K562 (cell line): ENCODE results near the gene PI4K2B. TPM values are rescaled to one million over a fixed set of nuclear protein-coding genes. Genes with fewer than 3 reads are reported as not detected.

Experiments
- ATAC-seq: fragments of 200-7000 bp; cut with Tn5 transposase; 3 replicates; pipeline ENCODE4 v1.9.1; 2020; ENCODE audit warnings: moderate library complexity
- BruUV-seq: library from RNA; stranded (reverse); fragments of 400-500 nt; replicated peaks from 2 replicates; lab custom pipeline; 2021; lab: Mats Ljungman, UMichigan
- CTCF ChIA-PET: fragments of 300-600 bp; formaldehyde crosslinking; extraction: SDS; loops from one replicate; lab custom pipeline; 2021; ENCODE audit warnings: low intra/inter-chr PET ratio; lab: Yijun Ruan, JAX
- POLR2A ChIA-PET: fragments of 300-600, 350-650 bp; sonication (Branson Sonifier 250); formaldehyde crosslinking; extraction: SDS; loops from one replicate; lab custom pipeline; 2021; ENCODE audit warnings: antibody characterized with exemption, inconsistent platforms; lab: Yijun Ruan, JAX
- DNase-seq, 4 experiments: peaks; one replicate each; pipeline versions ENCODE4 v3.0.0 to v3.0.0-alpha.2; 2011 to 2018; ENCODE audit warnings: low spot score in 3 of 4, mixed read lengths in 3 of 4; ENCODE audit errors: extremely low read depth in 1 of 4
- FAIRE-seq: peaks from 2 replicates; lab custom pipeline; 2011; peaks lifted over from hg19 to GRCh38; lab: Jason Lieb, UNC
- H2AFZ ChIP-seq: 2 replicates; pipeline ENCODE4 v1.6.0; 2011; ENCODE audit warnings: low read depth, low read length, control low read depth, inconsistent platforms
- H3K27ac ChIP-seq: fragments of 200-600 bp; 3 replicates; pipeline ENCODE4 v1.8.0; 2011; ENCODE audit warnings: low read depth, mild to moderate bottlenecking, control low read depth, inconsistent platforms, low read length, moderate library complexity, mixed read lengths; ENCODE audit errors: extremely low read depth
- H3K27me3 ChIP-seq, 2 experiments: fragments of 300-600 bp in 1 of 2; 2 replicates in 1 of 2; 3 replicates in 1 of 2; pipeline versions ENCODE4 v1.6.0 to v1.8.0; 2011; ENCODE audit warnings: inconsistent platforms in 2 of 2, low read length in 2 of 2, mild to moderate bottlenecking in 1 of 2, mixed read lengths in 1 of 2, moderate library complexity in 1 of 2; ENCODE audit not compliant: control insufficient read depth in 2 of 2, insufficient read depth in 2 of 2
- H3K36me3 ChIP-seq: fragments of 300-600 bp; 3 replicates; pipeline ENCODE4 v1.8.0; 2011; ENCODE audit warnings: mild to moderate bottlenecking, low read length, inconsistent platforms; ENCODE audit not compliant: control insufficient read depth, insufficient read depth
- H3K4me1 ChIP-seq, 2 experiments: fragments of 200-600 bp in 1 of 2; replicated peaks in 1 of 2; 2 replicates in 1 of 2; 3 replicates in 1 of 2; pipeline versions ENCODE4 v1.5.1 to v1.8.0; 2011; ENCODE audit warnings: inconsistent platforms in 2 of 2, low read length in 2 of 2, mild to moderate bottlenecking in 1 of 2, mixed read lengths in 1 of 2, moderate library complexity in 1 of 2; ENCODE audit not compliant: control insufficient read depth in 2 of 2, insufficient read depth in 2 of 2
- H3K4me2 ChIP-seq: 2 replicates; pipeline ENCODE4 v1.6.1; 2011; ENCODE audit warnings: low read length, control low read depth, inconsistent platforms, mixed read lengths; ENCODE audit not compliant: insufficient read depth
- H3K4me3 ChIP-seq: fragments of 200-600 bp; sonication (generic), shearing (Covaris generic); 2 replicates; pipeline ENCODE4 v1.5.1; 2016; ENCODE audit warnings: control low read depth, inconsistent platforms
- H3K79me2 ChIP-seq: fragments of 200-600 bp; 3 replicates; pipeline ENCODE4 v1.8.0; 2011; ENCODE audit warnings: low read length, inconsistent platforms; ENCODE audit not compliant: control insufficient read depth, insufficient read depth
- H3K9ac ChIP-seq, 2 experiments: 2 replicates each; pipeline versions ENCODE4 v1.6.0 to v1.6.1; 2011; ENCODE audit warnings: low read depth in 2 of 2, low read length in 2 of 2, control low read depth in 1 of 2, inconsistent platforms in 1 of 2, mild to moderate bottlenecking in 1 of 2, mixed read lengths in 1 of 2; ENCODE audit not compliant: insufficient read depth in 1 of 2
- H3K9me1 ChIP-seq: one replicate; pipeline ENCODE4 v1.6.0; 2011; ENCODE audit warnings: inconsistent platforms, mild to moderate bottlenecking, low read length, moderate library complexity; ENCODE audit not compliant: control insufficient read depth, insufficient read depth
- H3K9me3 ChIP-seq: replicated peaks from 2 replicates; pipeline ENCODE4 v1.5.1; 2011; ENCODE audit warnings: low read depth, low read length, inconsistent platforms; ENCODE audit not compliant: control insufficient read depth, insufficient read depth
- H4K20me1 ChIP-seq: replicated peaks from 2 replicates; pipeline ENCODE4 v1.6.1; 2011; ENCODE audit warnings: low read length, inconsistent platforms, mixed read lengths; ENCODE audit not compliant: control insufficient read depth, insufficient read depth
- CHD7 ChIP-seq: fragments of 200-600 bp; sonication (generic); IDR thresholded peaks from one replicate; pipeline ENCODE4 v1.6.1; 2012; ENCODE audit warnings: mild to moderate bottlenecking, low read depth, low read length, inconsistent platforms
- JUNB ChIP-seq: fragments of 450-650 bp; formaldehyde crosslinking; conservative IDR thresholded peaks from 2 replicates; pipeline ENCODE4 v1.4.0; 2020; ENCODE audit warnings: mild to moderate bottlenecking
- KLF16 ChIP-seq: IDR thresholded peaks from 2 replicates; pipeline ENCODE4 v1.6.1; 2016; ENCODE audit warnings: antibody characterized with exemption
- PTRF ChIP-seq: fragments of 450-650 bp; IDR thresholded peaks from 2 replicates; pipeline ENCODE4 v1.6.1; 2016; ENCODE audit warnings: mild to moderate bottlenecking, missing genetic modification characterization, missing compliant biosample characterization
- ZBTB17 ChIP-seq: fragments of 450-650 bp; formaldehyde crosslinking; IDR thresholded peaks from 2 replicates; pipeline ENCODE4 v1.4.0; 2020; ENCODE audit warnings: mild to moderate bottlenecking
- ZKSCAN3 ChIP-seq: fragments of 250-450 bp; sonication (Bioruptor Pico); IDR thresholded peaks from 2 replicates; pipeline ENCODE4 v1.4.0; 2020
- WGBS: fragments of 100-300 bp; shearing (Covaris generic); methylation state at CpG from one replicate; pipeline ENCODE4 v1.1.6; 2016; ENCODE audit warnings: low coverage, mixed read lengths; ENCODE audit not compliant: insufficient coverage; ENCODE audit errors: missing lambda C conversion rate; 5-methylcytosine and 5-hydroxymethylcytosine counted together
- in situ Hi-C: fragments of 300-500 bp; cut with MboI; formaldehyde crosslinking; loops from 4 replicates; pipeline ENCODE4 v1.15.0; 2018; ENCODE audit warnings: inconsistent platforms, mixed read lengths
- intact Hi-C: fragments of 100-400 bp; cut with micrococcal nuclease; formaldehyde crosslinking; loops from 2 replicates; pipeline ENCODE4 v1.14.2; 2022
- polyA plus RNA-seq, 8 experiments: library from polyadenylated mRNA; depleted of rRNA in 4 of 8; stranded (reverse) in 5 of 8; unstranded in 3 of 8; fragments of >200 nt; fragmentation: Nextera tagmentation in 2 of 8; fragmentation: Illumina TruSeq in 1 of 8; extraction: Ambion mirVana in 2 of 8; extraction: Trizol in 1 of 8; gene quantifications; 2 replicates each; pipeline versions ENCODE4 v1.2.1 to v1.2.3, GENCODE V29; 2011 to 2014; ENCODE audit warnings: inconsistent platforms in 1 of 8, missing spikeins in 1 of 8
- total RNA-seq, 7 experiments: library from RNA; depleted of rRNA in 6 of 7; stranded (reverse); fragments of >200 nt in 6 of 7; fragmentation: Illumina TruSeq in 2 of 7; extraction: Trizol in 2 of 7; gene quantifications; 2 replicates each; pipeline versions ENCODE4 v1.2.1 to v1.2.3, GENCODE V29; 2011 to 2021; ENCODE audit warnings: low replicate concordance in 1 of 7
- TF ChIP-seq, protein P1 (sequence below): fragments of 450-650 bp; IDR thresholded peaks from 2 replicates; pipeline ENCODE4 v1.6.1; 2017; ENCODE audit warnings: antibody characterized with exemption
- TF ChIP-seq, protein P2 (sequence below): sonication (generic); IDR thresholded peaks from 2 replicates; pipeline ENCODE4 v1.6.1; 2016

PI4K2B gene
- total and polyA plus RNA-seq, 9 of the 15 experiments (the other 6 are each of a cell fraction or from before 2014, with no cell fraction given), result 4.5 to 21.4 (median 16.5) TPM

- Histone ChIP-seq H3K27me3 (peaks cover 0 to 2% of the 10 kb centered on the region in 2 experiments; a peak in 1 of 5 replicates), H3K4me1 (peaks cover 0 to 5% of the 10 kb centered on the region in 2 experiments; a peak in 3 of 5 replicates), H3K4me2 (no peak overlapping the region; the same call in 1 of the 2 replicates), H3K79me2 (no peaks in the 10 kb centered on the region), H3K9ac (peak overlapping the region in 1 of 2 experiments; percentile 38; a peak in 1 of 4 replicates), H4K20me1 (no peaks in the 10 kb centered on the region), H3K27ac (no peak overlapping the region), H2AFZ (peak overlapping the region; percentile 91), H3K36me3 (no peaks in the 10 kb centered on the region), H3K4me3 (no peak overlapping the region), H3K9me1 (no peaks in the 10 kb centered on the region), H3K9me3 (no peaks in the 10 kb centered on the region)
- DNase-seq (peak in 1 of 4 experiments; percentile 42), FAIRE-seq (no peak), ATAC-seq (peak; percentile 74)
- intact Hi-C loops, result no loop called here
- WGBS, result 32% methylated on average over 11 of the region's 11 CpGs
- ChIA-PET POLR2A (interaction anchor here (0.9 to 1.1 kb wide), 3 partner anchors 9 to 12 kb away, joined by 3 to 4 read pairs (median 3); no protein-coding TSS in a partner anchor), CTCF (no interaction called here)
- in situ Hi-C loops, result no loop called here
- BruUV-seq, result no TSS peak
- TF ChIP-seq, protein P1, sequence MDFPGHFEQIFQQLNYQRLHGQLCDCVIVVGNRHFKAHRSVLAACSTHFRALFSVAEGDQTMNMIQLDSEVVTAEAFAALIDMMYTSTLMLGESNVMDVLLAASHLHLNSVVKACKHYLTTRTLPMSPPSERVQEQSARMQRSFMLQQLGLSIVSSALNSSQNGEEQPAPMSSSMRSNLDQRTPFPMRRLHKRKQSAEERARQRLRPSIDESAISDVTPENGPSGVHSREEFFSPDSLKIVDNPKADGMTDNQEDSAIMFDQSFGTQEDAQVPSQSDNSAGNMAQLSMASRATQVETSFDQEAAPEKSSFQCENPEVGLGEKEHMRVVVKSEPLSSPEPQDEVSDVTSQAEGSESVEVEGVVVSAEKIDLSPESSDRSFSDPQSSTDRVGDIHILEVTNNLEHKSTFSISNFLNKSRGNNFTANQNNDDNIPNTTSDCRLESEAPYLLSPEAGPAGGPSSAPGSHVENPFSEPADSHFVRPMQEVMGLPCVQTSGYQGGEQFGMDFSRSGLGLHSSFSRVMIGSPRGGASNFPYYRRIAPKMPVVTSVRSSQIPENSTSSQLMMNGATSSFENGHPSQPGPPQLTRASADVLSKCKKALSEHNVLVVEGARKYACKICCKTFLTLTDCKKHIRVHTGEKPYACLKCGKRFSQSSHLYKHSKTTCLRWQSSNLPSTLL, result no peak
- no peak for TF ChIP-seq KLF16
- TF ChIP-seq ZKSCAN3 (CRISPR knock-in tag), result no peak
- no peak for TF ChIP-seq JUNB (CRISPR knock-in tag)
- TF ChIP-seq CHD7, result no peak
- TF ChIP-seq, protein P2, sequence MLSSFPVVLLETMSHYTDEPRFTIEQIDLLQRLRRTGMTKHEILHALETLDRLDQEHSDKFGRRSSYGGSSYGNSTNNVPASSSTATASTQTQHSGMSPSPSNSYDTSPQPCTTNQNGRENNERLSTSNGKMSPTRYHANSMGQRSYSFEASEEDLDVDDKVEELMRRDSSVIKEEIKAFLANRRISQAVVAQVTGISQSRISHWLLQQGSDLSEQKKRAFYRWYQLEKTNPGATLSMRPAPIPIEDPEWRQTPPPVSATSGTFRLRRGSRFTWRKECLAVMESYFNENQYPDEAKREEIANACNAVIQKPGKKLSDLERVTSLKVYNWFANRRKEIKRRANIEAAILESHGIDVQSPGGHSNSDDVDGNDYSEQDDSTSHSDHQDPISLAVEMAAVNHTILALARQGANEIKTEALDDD, result no peak
- TF ChIP-seq ZBTB17 (CRISPR knock-in tag), result no peak
- TF ChIP-seq PTRF, result no peak
Measured at GRCh38 chr4:25290490-25291067, 56.7 kb downstream of the PI4K2B start.
